BLaER1 (cell line): ENCODE results near the gene PCYT1A.

Experiments
- H3K27ac ChIP-seq: shearing (Covaris generic); formaldehyde crosslinking; 2 replicates; pipeline ENCODE4 v1.8.1; 2022
- H3K27me3 ChIP-seq: shearing (Covaris generic); formaldehyde crosslinking; 2 replicates; pipeline ENCODE4 v1.8.1; 2022
- H3K36me3 ChIP-seq: shearing (Covaris generic); formaldehyde crosslinking; 2 replicates; pipeline ENCODE4 v1.8.1; 2022
- H3K4me1 ChIP-seq: shearing (Covaris generic); formaldehyde crosslinking; 2 replicates; pipeline ENCODE4 v1.8.1; 2022
- H3K4me2 ChIP-seq: shearing (Covaris generic); formaldehyde crosslinking; 2 replicates; pipeline ENCODE4 v1.8.1; 2022
- H3K4me3 ChIP-seq: shearing (Covaris generic); formaldehyde crosslinking; 2 replicates; pipeline ENCODE4 v1.8.1; 2022
- H3K9ac ChIP-seq: shearing (Covaris generic); formaldehyde crosslinking; 2 replicates; pipeline ENCODE4 v1.8.1; 2022
- H3K9me3 ChIP-seq: shearing (Covaris generic); formaldehyde crosslinking; 2 replicates; pipeline ENCODE4 v1.8.1; 2022
- H4K20me1 ChIP-seq: shearing (Covaris generic); formaldehyde crosslinking; 2 replicates; pipeline ENCODE4 v1.8.1; 2022
- Cebpa-rat ChIP-seq: shearing (Covaris generic); IDR thresholded peaks from 2 replicates; pipeline ENCODE4 v1.8.1; 2022

The PCYT1A gene

GRCh38 chr3:196227121-196227561 is 60.4 kb downstream of the PCYT1A start:
- Histone ChIP-seq H3K9ac (no peak overlapping the region), H3K36me3 (no peaks in the 10 kb centered on the region), H4K20me1 (no peaks in the 10 kb centered on the region), H3K27me3 (no peaks in the 10 kb centered on the region), H3K4me3 (no peak overlapping the region), H3K4me1 (peaks cover 8% of the 10 kb centered on the region), H3K4me2 (no peak overlapping the region), H3K9me3 (no peaks in the 10 kb centered on the region), H3K27ac (no peak overlapping the region)
- TF ChIP-seq Cebpa-rat, result no peak

GRCh38 chr3:196225763-196226364 is 61.7 kb downstream of the PCYT1A start:
- H3K9ac ChIP-seq, result no peak overlapping the region
- no peaks in the 10 kb centered on the region for H3K27me3 ChIP-seq
- no peaks in the 10 kb centered on the region for H3K9me3 ChIP-seq
- no peaks in the 10 kb centered on the region for H3K36me3 ChIP-seq
- no peaks in the 10 kb centered on the region for H4K20me1 ChIP-seq
- no peak overlapping the region for H3K4me3 ChIP-seq
- no peak overlapping the region for H3K27ac ChIP-seq
- TF ChIP-seq Cebpa-rat, result no peak
- H3K4me2 ChIP-seq, result no peak overlapping the region
- peaks cover 11% of the 10 kb centered on the region for H3K4me1 ChIP-seq

- Histone ChIP-seq H3K36me3 (no peaks in the 10 kb centered on the region), H3K4me3 (no peak overlapping the region), H3K4me2 (no peak overlapping the region), H3K9ac (no peak overlapping the region), H3K9me3 (no peaks in the 10 kb centered on the region), H3K27ac (no peak overlapping the region), H4K20me1 (no peaks in the 10 kb centered on the region), H3K4me1 (peaks cover 19% of the 10 kb centered on the region), H3K27me3 (no peaks in the 10 kb centered on the region)
- no peak for TF ChIP-seq Cebpa-rat
These were observed 62.4 kb downstream of the PCYT1A start for GRCh38 chr3:196225086-196225485.

GRCh38 chr3:196222876-196223595 is 64.5 kb downstream of the PCYT1A start:
- no peak overlapping the region for H3K9ac ChIP-seq
- TF ChIP-seq Cebpa-rat, result no peak
- H3K36me3 ChIP-seq, result no peaks in the 10 kb centered on the region
- H3K4me2 ChIP-seq, result no peak overlapping the region
- no peak overlapping the region for H3K4me3 ChIP-seq
- H3K27me3 ChIP-seq, result no peaks in the 10 kb centered on the region
- H4K20me1 ChIP-seq, result no peaks in the 10 kb centered on the region
- no peaks in the 10 kb centered on the region for H3K9me3 ChIP-seq
- H3K27ac ChIP-seq, result no peak overlapping the region
- peaks cover 39% of the 10 kb centered on the region for H3K4me1 ChIP-seq

GRCh38 chr3:196220991-196221390 is 66.5 kb downstream of the PCYT1A start:
- Histone ChIP-seq H3K27ac (peak overlapping the region; percentile 86), H4K20me1 (no peaks in the 10 kb centered on the region), H3K27me3 (no peaks in the 10 kb centered on the region), H3K36me3 (no peaks in the 10 kb centered on the region), H3K4me3 (no peak overlapping the region), H3K9ac (peak overlapping the region; percentile 45; the same call in 1 of the 2 replicates), H3K4me1 (peaks cover 59% of the 10 kb centered on the region), H3K9me3 (no peaks in the 10 kb centered on the region), H3K4me2 (peak overlapping the region; percentile 73)
- TF ChIP-seq Cebpa-rat, result peak; percentile 78

GRCh38 chr3:196220587-196220986 is 66.9 kb downstream of the PCYT1A start:
- H3K27ac ChIP-seq, result peak overlapping the region; percentile 86
- H3K4me2 ChIP-seq, result peak overlapping the region; percentile 73
- peaks cover 63% of the 10 kb centered on the region for H3K4me1 ChIP-seq
- H3K4me3 ChIP-seq, result no peak overlapping the region
- H3K9me3 ChIP-seq, result no peaks in the 10 kb centered on the region
- TF ChIP-seq Cebpa-rat, result no peak
- H3K9ac ChIP-seq, result peak overlapping the region; percentile 45; the same call in 1 of the 2 replicates
- H3K36me3 ChIP-seq, result no peaks in the 10 kb centered on the region
- H3K27me3 ChIP-seq, result no peaks in the 10 kb centered on the region
- no peaks in the 10 kb centered on the region for H4K20me1 ChIP-seq

- H3K4me1 ChIP-seq, result peaks cover 68% of the 10 kb centered on the region
- H3K4me2 ChIP-seq, result peak overlapping the region; percentile 73
- H3K27ac ChIP-seq, result peak overlapping the region; percentile 86
- H3K36me3 ChIP-seq, result no peaks in the 10 kb centered on the region
- no peaks in the 10 kb centered on the region for H3K27me3 ChIP-seq
- H3K9me3 ChIP-seq, result no peaks in the 10 kb centered on the region
- TF ChIP-seq Cebpa-rat, result no peak
- no peak overlapping the region for H3K4me3 ChIP-seq
- no peaks in the 10 kb centered on the region for H4K20me1 ChIP-seq
- peak overlapping the region; percentile 63; the same call in 1 of the 2 replicates for H3K9ac ChIP-seq
These were observed 67.6 kb downstream of the PCYT1A start for GRCh38 chr3:196219970-196220311.

- no peak; the same call in 1 of the 2 replicates for TF ChIP-seq Cebpa-rat
- Histone ChIP-seq H3K4me1 (peaks cover 71% of the 10 kb centered on the region), H3K36me3 (no peaks in the 10 kb centered on the region), H3K9ac (peak overlapping the region; percentile 63), H3K27me3 (no peaks in the 10 kb centered on the region), H3K4me3 (peak overlapping the region; percentile 48), H3K4me2 (peak overlapping the region; percentile 73), H4K20me1 (no peaks in the 10 kb centered on the region), H3K9me3 (no peaks in the 10 kb centered on the region), H3K27ac (peak overlapping the region; percentile 86)
These were observed 68.1 kb downstream of the PCYT1A start for GRCh38 chr3:196219194-196219969.

GRCh38 chr3:196218155-196218712 is 69.3 kb downstream of the PCYT1A start:
- TF ChIP-seq Cebpa-rat, result no peak

More at GRCh38 chr3:196218155-196218712, 69.3 kb downstream of the PCYT1A start:
- H3K27ac ChIP-seq, result peak overlapping the region; percentile 86
- H3K9ac ChIP-seq, result peak overlapping the region; percentile 31; the same call in 1 of the 2 replicates
- peaks cover 68% of the 10 kb centered on the region for H3K4me1 ChIP-seq
- H3K27me3 ChIP-seq, result no peaks in the 10 kb centered on the region
- H4K20me1 ChIP-seq, result no peaks in the 10 kb centered on the region
- no peaks in the 10 kb centered on the region for H3K36me3 ChIP-seq
- peak overlapping the region; percentile 48 for H3K4me3 ChIP-seq
- no peaks in the 10 kb centered on the region for H3K9me3 ChIP-seq
- H3K4me2 ChIP-seq, result peak overlapping the region; percentile 73
